HepG2 (cell line): Measurements from ENCODE around the gene SDC3. TPM values are rescaled to one million over a fixed set of nuclear protein-coding genes. Genes with fewer than 3 reads are reported as not detected.

Experiments used
- FIP1L1 ChIP-seq: fragments of 200-400 bp; formaldehyde crosslinking; IDR thresholded peaks from 2 replicates; pipeline ENCODE4 v1.6.1; 2018; ENCODE audit warnings: low read depth, mild to moderate bottlenecking, low read length, moderate library complexity, borderline replicate concordance; ENCODE audit not compliant: insufficient read depth
- NPAS2 ChIP-seq: sonication (generic); formaldehyde crosslinking; IDR thresholded peaks from 2 replicates; pipeline ENCODE4 v1.8.0; 2022; ENCODE audit warnings: mild to moderate bottlenecking, missing genetic modification reagents, borderline replicate concordance
- PHF5A ChIP-seq: IDR thresholded peaks from one replicate; pipeline ENCODE4 v1.6.1; 2018; ENCODE audit warnings: low read depth, missing genetic modification reagents; ENCODE audit not compliant: unreplicated experiment
- RXRA ChIP-seq: sonication (generic); formaldehyde crosslinking; IDR thresholded peaks from 2 replicates; pipeline ENCODE4 v1.5.1; 2020; ENCODE audit warnings: missing genetic modification reagents
- ZNF18 ChIP-seq: sonication (generic); formaldehyde crosslinking; IDR thresholded peaks from 2 replicates; pipeline ENCODE4 v1.8.0; 2022; ENCODE audit warnings: mild to moderate bottlenecking, missing genetic modification reagents; ENCODE audit not compliant: insufficient replicate concordance
- ZNF549 ChIP-seq: sonication (generic); formaldehyde crosslinking; IDR thresholded peaks from 2 replicates; pipeline ENCODE4 v1.5.0; 2020; ENCODE audit warnings: missing genetic modification reagents
- polyA plus RNA-seq, 8 experiments: library from polyadenylated mRNA; depleted of rRNA in 3 of 8; stranded (reverse) in 7 of 8; unstranded in 1 of 8; fragments of >200 nt; fragmentation: Illumina TruSeq in 4 of 8; extraction: Trizol in 4 of 8; gene quantifications; 2 replicates each; pipeline versions ENCODE4 v1.2.1 to v1.2.3, GENCODE V29; 2011 to 2016; ENCODE audit warnings: low read depth in 4 of 8, missing spikeins in 1 of 8, mixed read lengths in 1 of 8; ENCODE audit not compliant: insufficient read depth in 1 of 8
- total RNA-seq, 5 experiments: library from RNA; depleted of rRNA; stranded (reverse); fragments of >200 nt; fragmentation: Illumina TruSeq; extraction: Trizol; gene quantifications; 2 replicates each; pipeline ENCODE4 v1.2.3, GENCODE V29; 2016; ENCODE audit warnings: low read depth in 1 of 5
- TF ChIP-seq, protein P1 (sequence below): conservative IDR thresholded peaks from 2 replicates; pipeline ENCODE4 v1.6.1; 2018; ENCODE audit warnings: missing genetic modification reagents

SDC3 gene
- total and polyA plus RNA-seq, 2 of the 13 experiments (the other 11 are each of a cell fraction or from before 2014, with no cell fraction given) = 0.49 to 0.84 TPM

DNA sequence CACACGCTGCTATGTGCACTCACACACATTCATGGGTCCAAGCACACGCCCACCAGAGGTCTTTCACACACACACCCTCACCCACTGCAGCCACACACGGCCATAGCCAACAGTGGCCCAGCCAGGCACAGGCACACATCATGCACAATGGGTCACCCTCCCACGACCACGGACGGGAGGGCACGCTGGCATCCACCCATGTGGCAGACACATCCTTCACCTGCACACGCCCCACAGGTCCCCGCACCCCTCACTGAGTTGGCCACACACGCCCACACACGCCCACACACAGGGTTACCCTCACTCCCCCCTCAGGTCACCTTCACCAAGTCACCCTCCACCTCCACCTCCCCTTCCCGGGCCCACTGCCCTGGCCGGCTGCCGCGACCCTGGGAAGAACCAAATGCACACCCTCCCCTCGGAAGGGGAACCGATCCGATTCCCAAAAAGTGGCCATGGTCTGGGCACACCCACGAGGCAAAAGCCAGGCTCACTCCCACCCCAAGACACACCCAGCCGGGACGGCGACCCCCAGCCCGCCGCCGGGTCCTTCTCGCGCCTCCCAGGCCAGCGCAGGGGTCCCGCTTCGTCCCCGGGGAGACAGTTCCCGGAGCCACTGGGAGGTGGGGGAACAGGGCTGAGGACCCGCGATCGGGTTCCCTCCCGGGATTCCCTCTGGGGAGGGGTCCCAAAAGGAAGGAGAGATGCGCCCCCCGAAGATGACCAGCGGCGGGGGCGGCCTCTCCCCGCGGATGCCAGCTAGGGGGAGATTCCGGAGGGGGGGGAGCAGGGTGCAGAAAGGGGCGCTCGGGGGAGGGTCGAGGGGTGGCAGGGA, 860 bp downstream of the SDC3 start (continued):
- TF ChIP-seq ZNF18 (CRISPR knock-in tag) (no peak), FIP1L1 (no peak), PHF5A (CRISPR knock-in tag) (no peak), ZNF549 (CRISPR knock-in tag) (no peak), NPAS2 (CRISPR knock-in tag) (no peak), RXRA (CRISPR knock-in tag) (no peak)
- TF ChIP-seq, protein P1, sequence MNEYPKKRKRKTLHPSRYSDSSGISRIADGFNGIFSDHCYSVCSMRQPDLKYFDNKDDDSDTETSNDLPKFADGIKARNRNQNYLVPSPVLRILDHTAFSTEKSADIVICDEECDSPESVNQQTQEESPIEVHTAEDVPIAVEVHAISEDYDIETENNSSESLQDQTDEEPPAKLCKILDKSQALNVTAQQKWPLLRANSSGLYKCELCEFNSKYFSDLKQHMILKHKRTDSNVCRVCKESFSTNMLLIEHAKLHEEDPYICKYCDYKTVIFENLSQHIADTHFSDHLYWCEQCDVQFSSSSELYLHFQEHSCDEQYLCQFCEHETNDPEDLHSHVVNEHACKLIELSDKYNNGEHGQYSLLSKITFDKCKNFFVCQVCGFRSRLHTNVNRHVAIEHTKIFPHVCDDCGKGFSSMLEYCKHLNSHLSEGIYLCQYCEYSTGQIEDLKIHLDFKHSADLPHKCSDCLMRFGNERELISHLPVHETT (CRISPR knock-in tag) = no peak
